Kidney epithelial cell (primary cell): ENCODE data around the gene PCDHB3. TPM values are rescaled to one million over a fixed set of nuclear protein-coding genes. Genes with fewer than 3 reads are reported as not detected.
"Not testable (repeated sequence)": the region's sequence is repeated elsewhere in the genome, so short reads cannot be mapped to it uniquely, and the experiment has no call there.

Experiments used
- DNase-seq: peaks from one replicate; pipeline ENCODE4 v3.0.0-alpha.2; 2010; ENCODE audit warnings: low read depth
- H3K27me3 ChIP-seq: 2 replicates; pipeline ENCODE4 v1.6.0; 2011; ENCODE audit warnings: low read length; ENCODE audit not compliant: control insufficient read depth, insufficient read depth
- H3K36me3 ChIP-seq: 2 replicates; pipeline ENCODE4 v1.5.1; 2011; ENCODE audit warnings: low read length; ENCODE audit not compliant: control insufficient read depth, insufficient read depth
- H3K4me3 ChIP-seq: 2 replicates; pipeline ENCODE4 v1.5.1; 2011; ENCODE audit warnings: low read depth, mild to moderate bottlenecking, control low read depth, low read length
- total RNA-seq: library from RNA; depleted of rRNA; stranded (reverse); fragments of >200 nt; gene quantifications from 2 replicates; pipeline ENCODE4 v1.2.3, GENCODE V29; 2015
- TF ChIP-seq, protein P1 (sequence below): IDR thresholded peaks from 2 replicates; pipeline ENCODE4 v1.5.1; 2011; ENCODE audit warnings: mild to moderate bottlenecking, moderate library complexity, low read length, control low read depth, inconsistent platforms; ENCODE audit not compliant: insufficient read depth, poor library complexity, severe bottlenecking

PCDHB3 gene
- total RNA-seq, 1 donor from 2014 or later: 1.9 TPM

DNA sequence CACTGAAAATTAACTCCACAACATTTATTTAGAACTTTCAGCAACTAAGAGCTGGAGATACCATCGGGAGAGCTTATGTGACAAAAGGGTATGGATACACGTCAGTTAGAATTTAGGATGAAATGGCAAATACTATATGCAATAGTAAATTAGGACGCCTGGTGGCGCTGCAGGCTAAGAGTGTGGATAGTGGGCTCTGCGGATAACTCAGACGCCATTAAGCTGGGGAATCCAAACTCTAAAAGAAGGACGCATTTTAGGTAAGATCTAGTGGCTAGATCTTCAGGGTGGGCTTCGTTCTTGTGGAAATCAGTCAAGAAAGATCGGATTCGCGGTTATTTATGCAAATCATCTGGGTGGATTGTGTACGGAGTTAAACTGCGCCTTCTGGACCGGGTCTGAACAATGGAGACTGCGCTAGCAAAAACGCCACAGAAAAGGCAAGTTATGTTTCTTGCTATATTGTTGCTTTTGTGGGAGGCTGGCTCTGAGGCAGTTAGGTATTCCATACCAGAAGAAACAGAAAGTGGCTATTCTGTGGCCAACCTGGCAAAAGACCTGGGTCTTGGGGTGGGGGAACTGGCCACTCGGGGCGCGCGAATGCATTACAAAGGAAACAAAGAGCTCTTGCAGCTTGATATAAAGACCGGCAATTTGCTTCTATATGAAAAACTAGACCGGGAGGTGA, 34.9 kb downstream of the PCDHB3 start, which contains the start of gene PCDHB5:
Gene PCDHB5 (plus strand): TSS at position 177 of the 688 bp plus-strand sequence. CDS start 229 bp downstream, at position 406.
- peak within 1 kb of the TSS; percentile 17 for H3K4me3 ChIP-seq
- TF ChIP-seq, protein P1, sequence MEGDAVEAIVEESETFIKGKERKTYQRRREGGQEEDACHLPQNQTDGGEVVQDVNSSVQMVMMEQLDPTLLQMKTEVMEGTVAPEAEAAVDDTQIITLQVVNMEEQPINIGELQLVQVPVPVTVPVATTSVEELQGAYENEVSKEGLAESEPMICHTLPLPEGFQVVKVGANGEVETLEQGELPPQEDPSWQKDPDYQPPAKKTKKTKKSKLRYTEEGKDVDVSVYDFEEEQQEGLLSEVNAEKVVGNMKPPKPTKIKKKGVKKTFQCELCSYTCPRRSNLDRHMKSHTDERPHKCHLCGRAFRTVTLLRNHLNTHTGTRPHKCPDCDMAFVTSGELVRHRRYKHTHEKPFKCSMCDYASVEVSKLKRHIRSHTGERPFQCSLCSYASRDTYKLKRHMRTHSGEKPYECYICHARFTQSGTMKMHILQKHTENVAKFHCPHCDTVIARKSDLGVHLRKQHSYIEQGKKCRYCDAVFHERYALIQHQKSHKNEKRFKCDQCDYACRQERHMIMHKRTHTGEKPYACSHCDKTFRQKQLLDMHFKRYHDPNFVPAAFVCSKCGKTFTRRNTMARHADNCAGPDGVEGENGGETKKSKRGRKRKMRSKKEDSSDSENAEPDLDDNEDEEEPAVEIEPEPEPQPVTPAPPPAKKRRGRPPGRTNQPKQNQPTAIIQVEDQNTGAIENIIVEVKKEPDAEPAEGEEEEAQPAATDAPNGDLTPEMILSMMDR: peak; percentile 18
- no peak for DNase-seq
- no peaks in the 10 kb centered on the region for H3K27me3 ChIP-seq
- H3K36me3 ChIP-seq: no peaks in the 10 kb centered on the region

DNA sequence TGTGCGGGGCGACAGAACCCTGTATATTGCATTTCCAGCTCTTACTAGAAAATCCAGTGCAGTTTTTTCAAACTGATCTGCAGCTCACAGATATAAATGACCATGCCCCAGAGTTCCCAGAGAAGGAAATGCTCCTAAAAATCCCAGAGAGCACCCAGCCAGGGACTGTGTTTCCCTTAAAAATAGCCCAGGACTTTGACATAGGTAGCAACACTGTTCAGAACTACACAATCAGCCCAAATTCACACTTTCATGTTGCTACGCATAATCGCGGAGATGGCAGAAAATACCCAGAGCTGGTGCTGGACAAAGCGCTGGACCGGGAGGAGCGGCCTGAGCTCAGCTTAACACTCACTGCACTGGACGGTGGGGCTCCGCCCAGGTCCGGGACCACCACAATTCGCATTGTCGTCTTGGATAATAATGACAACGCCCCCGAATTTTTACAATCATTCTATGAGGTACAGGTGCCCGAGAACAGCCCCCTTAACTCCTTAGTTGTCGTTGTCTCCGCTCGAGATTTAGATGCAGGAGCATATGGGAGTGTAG, 35.5 kb downstream of the PCDHB3 start:
- TF ChIP-seq, protein P1: no peak
- H3K36me3 ChIP-seq: no peaks in the 10 kb centered on the region

DNA sequence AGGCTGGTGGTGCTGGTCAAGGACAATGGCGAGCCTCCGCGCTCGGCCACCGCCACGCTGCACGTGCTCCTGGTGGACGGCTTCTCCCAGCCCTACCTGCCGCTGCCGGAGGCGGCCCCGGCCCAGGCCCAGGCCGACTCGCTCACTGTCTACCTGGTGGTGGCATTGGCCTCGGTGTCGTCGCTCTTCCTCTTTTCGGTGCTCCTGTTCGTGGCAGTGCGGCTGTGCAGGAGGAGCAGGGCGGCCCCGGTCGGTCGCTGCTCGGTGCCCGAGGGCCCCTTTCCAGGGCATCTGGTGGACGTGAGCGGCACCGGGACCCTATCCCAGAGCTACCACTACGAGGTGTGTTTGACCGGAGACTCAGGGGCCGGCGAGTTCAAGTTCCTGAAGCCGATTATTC, 37.1 kb downstream of the PCDHB3 start:
- not testable (repeated sequence) for H3K4me3 ChIP-seq, DNase-seq, H3K36me3 ChIP-seq, H3K27me3 ChIP-seq

More for the DNA sequence above, 35.5 kb downstream of the PCDHB3 start:
- no peak overlapping the region for H3K4me3 ChIP-seq
- no peaks in the 10 kb centered on the region for H3K27me3 ChIP-seq
- DNase-seq: no peak

DNA sequence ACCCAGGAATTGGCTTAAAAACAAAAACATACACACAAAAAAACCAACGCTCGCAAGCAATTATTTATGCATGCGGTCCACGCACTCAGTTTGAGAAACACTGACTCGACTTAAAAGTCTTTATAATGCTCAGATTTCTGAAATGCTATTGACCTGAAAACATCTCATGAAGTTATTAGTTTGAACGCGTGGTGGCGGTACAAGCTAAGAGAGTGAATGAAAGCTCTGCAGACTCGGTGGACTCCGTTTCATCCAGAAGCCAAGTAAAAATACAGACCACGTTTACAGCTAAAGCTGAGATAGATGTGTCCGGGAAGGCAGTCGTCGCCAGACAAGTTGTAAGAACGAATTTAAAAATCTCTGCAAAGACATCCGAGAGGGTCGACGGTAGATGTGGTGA, 49.5 kb downstream of the PCDHB3 start, which contains the start of gene PCDHB6:
Gene PCDHB6 (plus strand): TSS at position 246 of the 400 bp plus-strand sequence. CDS start 201 bp downstream, outside the sequence.
- Histone ChIP-seq H3K36me3 (no peaks in the 10 kb centered on the region), H3K27me3 (no peaks in the 10 kb centered on the region), H3K4me3 (no peak within 1 kb of the TSS)
- TF ChIP-seq, protein P1: no peak
- DNase-seq: no peak

DNA sequence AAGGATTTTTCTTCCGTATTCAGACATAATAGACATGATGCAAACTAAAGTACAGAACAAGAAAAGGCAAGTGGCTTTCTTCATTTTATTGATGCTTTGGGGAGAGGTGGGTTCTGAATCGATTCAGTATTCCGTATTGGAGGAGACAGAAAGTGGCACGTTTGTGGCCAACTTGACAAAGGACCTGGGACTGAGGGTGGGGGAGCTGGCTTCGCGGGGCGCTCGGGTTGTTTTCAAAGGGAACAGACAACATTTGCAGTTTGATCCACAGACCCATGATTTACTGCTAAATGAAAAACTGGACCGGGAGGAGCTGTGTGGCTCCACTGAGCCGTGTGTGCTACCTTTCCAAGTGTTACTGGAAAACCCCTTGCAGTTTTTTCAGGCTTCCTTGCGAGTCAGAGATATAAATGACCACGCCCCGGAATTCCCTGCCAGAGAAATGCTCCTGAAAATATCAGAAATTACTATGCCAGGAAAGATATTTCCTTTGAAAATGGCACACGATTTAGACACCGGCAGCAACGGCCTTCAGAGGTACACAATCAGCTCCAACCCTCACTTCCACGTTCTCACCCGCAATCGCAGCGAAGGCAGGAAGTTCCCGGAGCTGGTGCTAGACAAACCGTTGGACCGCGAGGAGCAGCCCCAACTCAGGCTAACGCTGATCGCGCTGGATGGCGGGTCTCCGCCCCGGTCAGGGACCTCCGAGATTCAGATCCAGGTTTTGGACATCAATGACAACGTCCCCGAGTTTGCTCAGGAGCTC, 50.1 kb downstream of the PCDHB3 start:
- Histone ChIP-seq H3K27me3 (no peaks in the 10 kb centered on the region), H3K4me3 (no peak overlapping the region), H3K36me3 (no peaks in the 10 kb centered on the region)
- no peak for DNase-seq
- TF ChIP-seq, protein P1: no peak

DNA sequence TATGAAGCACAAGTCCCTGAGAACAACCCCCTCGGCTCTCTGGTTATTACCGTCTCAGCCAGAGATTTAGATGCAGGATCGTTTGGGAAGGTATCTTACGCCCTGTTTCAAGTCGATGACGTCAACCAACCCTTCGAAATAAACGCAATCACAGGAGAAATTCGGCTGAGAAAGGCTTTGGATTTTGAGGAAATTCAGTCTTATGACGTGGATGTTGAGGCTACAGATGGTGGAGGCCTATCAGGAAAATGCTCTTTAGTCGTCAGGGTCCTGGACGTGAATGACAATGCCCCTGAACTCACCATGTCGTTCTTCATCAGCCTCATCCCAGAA, 50.7 kb downstream of the PCDHB3 start:
- H3K36me3 ChIP-seq: no peaks in the 10 kb centered on the region
- TF ChIP-seq, protein P1: no peak
- no peak for DNase-seq
- H3K4me3 ChIP-seq: no peak overlapping the region
- H3K27me3 ChIP-seq: no peaks in the 10 kb centered on the region

DNA sequence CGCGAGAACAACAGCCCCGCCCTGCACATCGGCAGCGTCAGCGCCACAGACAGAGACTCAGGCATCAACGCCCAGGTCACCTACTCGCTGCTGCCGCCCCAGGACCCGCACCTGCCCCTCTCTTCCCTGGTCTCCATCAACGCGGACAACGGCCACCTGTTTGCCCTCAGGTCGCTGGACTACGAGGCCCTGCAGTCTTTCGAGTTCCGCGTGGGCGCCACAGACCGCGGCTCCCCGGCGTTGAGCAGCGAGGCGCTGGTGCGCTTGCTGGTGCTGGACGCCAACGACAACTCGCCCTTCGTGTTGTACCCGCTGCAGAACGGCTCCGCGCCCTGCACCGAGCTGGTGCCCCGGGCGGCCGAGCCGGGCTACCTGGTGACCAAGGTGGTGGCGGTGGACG, 51.4 kb downstream of the PCDHB3 start:
- H3K4me3 ChIP-seq, DNase-seq, H3K27me3 ChIP-seq, H3K36me3 ChIP-seq: not testable (repeated sequence)

DNA sequence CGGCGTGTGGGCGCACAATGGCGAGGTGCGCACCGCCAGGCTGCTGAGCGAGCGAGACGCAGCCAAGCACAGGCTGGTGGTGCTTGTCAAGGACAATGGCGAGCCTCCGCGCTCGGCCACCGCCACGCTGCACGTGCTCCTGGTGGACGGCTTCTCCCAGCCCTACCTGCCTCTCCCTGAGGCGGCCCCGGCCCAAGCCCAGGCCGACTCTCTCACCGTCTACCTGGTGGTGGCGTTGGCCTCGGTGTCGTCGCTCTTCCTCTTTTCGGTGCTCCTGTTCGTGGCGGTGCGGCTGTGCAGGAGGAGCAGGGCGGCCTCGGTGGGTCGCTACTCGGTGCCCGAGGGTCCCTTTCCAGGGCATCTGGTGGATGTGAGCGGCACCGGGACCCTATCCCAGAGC, 51.8 kb downstream of the PCDHB3 start:
- DNase-seq, H3K27me3 ChIP-seq, H3K36me3 ChIP-seq, H3K4me3 ChIP-seq: not testable (repeated sequence)
